Transverse colon (tissue), 4 donors: ENCODE data around the gene ATF3. TPM values are rescaled to one million over a fixed set of nuclear protein-coding genes. Genes with fewer than 3 reads are reported as not detected.

ENCODE experiments used
- DNase-seq: peaks from one replicate; pipeline ENCODE4 v3.0.0-alpha.2; 2019
- H3K27ac ChIP-seq, 4 donors: fragments of 200-600 bp; sonication (generic); 2 replicates each; pipeline ENCODE4 v1.5.1; 2016 to 2018; ENCODE audit warnings: inconsistent platforms in 4 of 4
- H3K27me3 ChIP-seq: fragments of 200-600 bp; sonication (generic); 2 replicates; pipeline ENCODE4 v1.5.1; 2017; ENCODE audit warnings: inconsistent platforms
- H3K36me3 ChIP-seq, 4 donors: fragments of 200-600 bp; sonication (generic); 2 replicates each; pipeline ENCODE4 v1.5.1; 2017 to 2019; ENCODE audit warnings: inconsistent platforms in 4 of 4
- H3K4me1 ChIP-seq, 4 donors: fragments of 200-600 bp; sonication (generic); 2 replicates each; pipeline ENCODE4 v1.5.1; 2017 to 2020; ENCODE audit warnings: inconsistent platforms in 4 of 4
- H3K4me3 ChIP-seq, 4 donors: fragments of 200-600 bp; sonication (generic); 1 replicate in 1 of 4; 2 replicates in 3 of 4; pipeline versions ENCODE4 v1.5.1 to v1.6.1; 2017 to 2019; ENCODE audit warnings: inconsistent platforms in 4 of 4
- H3K9me3 ChIP-seq, 2 donors: fragments of 200-600 bp; sonication (generic); 2 replicates each; pipeline ENCODE4 v1.5.1; 2017 to 2019; ENCODE audit warnings: inconsistent platforms in 2 of 2
- EP300 ChIP-seq: sonication (generic); formaldehyde crosslinking; IDR thresholded peaks from one replicate; pipeline ENCODE4 v1.6.1; 2017; ENCODE audit warnings: antibody characterized with exemption, low read depth
- POLR2A ChIP-seq: fragments of 450-650 bp; IDR thresholded peaks from one replicate; pipeline ENCODE4 v1.6.1; 2016; ENCODE audit warnings: antibody characterized with exemption, mild to moderate bottlenecking, moderate library complexity
- POLR2AphosphoS5 ChIP-seq, 3 donors: sonication (generic); formaldehyde crosslinking; IDR thresholded peaks; one replicate each; pipeline ENCODE4 v1.6.1; 2016; ENCODE audit warnings: antibody characterized with exemption in 3 of 3
- WGBS, 2 donors: methylation state at CpG; one replicate each; pipeline ENCODE4 v1.1.5; 2018; ENCODE audit warnings: low coverage in 1 of 2; 5-methylcytosine and 5-hydroxymethylcytosine counted together
- in situ Hi-C, 4 donors: fragments of 200-750 bp; cut with MboI; loops; one replicate each; pipeline versions ENCODE4 v1.15.0 to v1.15.1; 2017; ENCODE audit warnings: low sequenced_read_pairs in 3 of 4, low pct_ligation_motif_present in 1 of 4, low pct_unique_long_range_greater_than_20kb in 1 of 4
- intact Hi-C: fragments of 100-400 bp; cut with DNase I; formaldehyde crosslinking; loops from one replicate; pipeline ENCODE4 v1.15.1; 2023; ENCODE audit warnings: low total_unique reads
- total RNA-seq, 4 donors: library from RNA; depleted of rRNA; stranded (reverse); fragments of >200 nt; gene quantifications; one replicate each; pipeline ENCODE4 v1.1.0, GENCODE V29; 2016
- TF ChIP-seq, protein P1 (sequence below), 5 experiments: fragments of 200-600 bp in 3 of 5; fragments of 450-650 bp in 2 of 5; sonication (generic) in 3 of 5; IDR thresholded peaks; 1 replicate in 2 of 5; 2 replicates in 3 of 5; pipeline ENCODE4 v1.5.1; 2016 to 2017; ENCODE audit warnings: antibody characterized with exemption in 5 of 5, inconsistent platforms in 3 of 5, mild to moderate bottlenecking in 2 of 5, moderate library complexity in 1 of 5

ATF3 gene
- total RNA-seq, 4 donors from 2014 or later, result 7.8 to 84.8 (median 46.1) TPM

DNA sequence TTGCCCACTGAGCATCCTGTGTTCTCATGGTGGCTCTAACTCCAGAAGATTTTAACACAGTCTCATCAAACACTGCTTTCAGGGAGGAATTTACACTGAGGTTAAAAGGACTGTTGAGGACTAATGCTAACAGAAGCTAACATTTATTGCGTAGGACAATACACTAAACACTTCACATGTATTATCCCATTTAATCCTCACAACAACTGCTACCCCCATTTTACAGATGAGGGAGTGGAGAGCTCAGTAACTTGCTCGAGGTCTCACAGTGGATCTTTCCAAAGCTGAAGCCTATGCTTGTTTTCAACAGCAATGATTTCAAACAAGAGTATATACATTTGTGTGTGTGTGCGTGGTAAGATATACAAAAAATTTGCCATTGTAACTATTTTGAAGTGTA, 13.9 kb downstream of the ATF3 start:
- no peaks in the 10 kb centered on the region for H3K9me3 ChIP-seq
- no peaks in the 10 kb centered on the region for H3K27me3 ChIP-seq
- H3K4me3 ChIP-seq, result no peak overlapping the region
- no peak overlapping the region for H3K27ac ChIP-seq
- DNase-seq, result no peak
- TF ChIP-seq EP300, result no peak
- TF ChIP-seq, protein P1, sequence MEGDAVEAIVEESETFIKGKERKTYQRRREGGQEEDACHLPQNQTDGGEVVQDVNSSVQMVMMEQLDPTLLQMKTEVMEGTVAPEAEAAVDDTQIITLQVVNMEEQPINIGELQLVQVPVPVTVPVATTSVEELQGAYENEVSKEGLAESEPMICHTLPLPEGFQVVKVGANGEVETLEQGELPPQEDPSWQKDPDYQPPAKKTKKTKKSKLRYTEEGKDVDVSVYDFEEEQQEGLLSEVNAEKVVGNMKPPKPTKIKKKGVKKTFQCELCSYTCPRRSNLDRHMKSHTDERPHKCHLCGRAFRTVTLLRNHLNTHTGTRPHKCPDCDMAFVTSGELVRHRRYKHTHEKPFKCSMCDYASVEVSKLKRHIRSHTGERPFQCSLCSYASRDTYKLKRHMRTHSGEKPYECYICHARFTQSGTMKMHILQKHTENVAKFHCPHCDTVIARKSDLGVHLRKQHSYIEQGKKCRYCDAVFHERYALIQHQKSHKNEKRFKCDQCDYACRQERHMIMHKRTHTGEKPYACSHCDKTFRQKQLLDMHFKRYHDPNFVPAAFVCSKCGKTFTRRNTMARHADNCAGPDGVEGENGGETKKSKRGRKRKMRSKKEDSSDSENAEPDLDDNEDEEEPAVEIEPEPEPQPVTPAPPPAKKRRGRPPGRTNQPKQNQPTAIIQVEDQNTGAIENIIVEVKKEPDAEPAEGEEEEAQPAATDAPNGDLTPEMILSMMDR (IDR thresholded peaks at IDR 0.05), result no peak
- no peak for TF ChIP-seq POLR2AphosphoS5 (IDR thresholded peaks at IDR 0.05)
- TF ChIP-seq POLR2A, result no peak
- peaks cover 0 to 15% (median 5%) of the 10 kb centered on the region in 4 donors for H3K36me3 ChIP-seq
- no peaks in the 10 kb centered on the region for H3K4me1 ChIP-seq
- in situ Hi-C loops (no loop called here), intact Hi-C loops (no loop called here)
- 82 to 87% methylated on average over 2 to 3 of the region's 3 CpGs for WGBS, 2 donors

DNA sequence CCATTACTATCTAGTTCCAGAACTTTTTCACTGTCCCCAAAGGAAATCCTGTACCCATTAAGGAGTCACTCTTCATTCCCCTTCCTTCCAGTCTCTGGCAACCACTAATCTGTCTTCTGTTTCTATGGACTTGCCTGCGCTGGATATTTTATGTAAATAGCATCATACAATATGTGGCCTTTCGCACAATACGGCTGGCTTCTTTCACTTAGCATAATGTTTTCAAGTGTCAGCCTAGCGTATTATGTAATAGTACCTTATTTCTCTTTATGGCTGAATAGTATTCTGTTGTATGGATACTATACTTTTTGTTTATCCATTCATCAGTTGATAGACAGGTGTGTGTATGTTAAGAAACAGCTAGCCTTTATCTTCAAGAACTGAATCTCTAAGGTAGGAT, 14.3 kb downstream of the ATF3 start:
- TF ChIP-seq POLR2AphosphoS5 (IDR thresholded peaks at IDR 0.05) (no peak), EP300 (no peak), POLR2A (no peak)
- TF ChIP-seq, protein P1 (IDR thresholded peaks at IDR 0.05), result no peak
- Histone ChIP-seq H3K9me3 (no peaks in the 10 kb centered on the region), H3K4me3 (no peak overlapping the region), H3K36me3 (peaks cover 0 to 12% (median 5%) of the 10 kb centered on the region in 4 donors), H3K27me3 (no peaks in the 10 kb centered on the region), H3K27ac (no peak overlapping the region), H3K4me1 (no peaks in the 10 kb centered on the region)
- DNase-seq, result no peak
- intact Hi-C loops, result no loop called here
- whole genome bisulfite sequencing, 2 donors, result 83 to 100% methylated on average over 3 to 4 of the region's 4 CpGs
- in situ Hi-C loops, result no loop called here

DNA sequence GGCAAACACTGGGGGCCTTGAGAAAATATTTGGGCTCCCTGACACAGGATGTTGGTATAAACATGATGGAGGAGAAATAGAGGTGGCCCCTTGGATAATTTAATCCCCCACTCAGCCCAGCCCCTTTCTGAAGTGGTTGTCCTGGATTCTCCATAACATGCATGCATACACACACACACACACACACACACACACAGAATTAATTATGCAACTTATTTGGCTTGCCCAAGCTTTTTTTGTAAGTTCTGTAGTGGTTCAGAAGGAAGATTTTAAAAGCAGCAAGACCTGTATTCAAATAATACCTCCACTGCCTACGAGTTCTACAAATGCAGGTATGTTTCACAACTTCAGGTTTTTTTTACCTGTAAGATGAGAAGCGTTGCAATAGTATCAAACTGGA, 15.0 kb downstream of the ATF3 start:
- no peak for DNase-seq
- TF ChIP-seq, protein P1 (IDR thresholded peaks at IDR 0.05), result no peak
- TF ChIP-seq POLR2A (no peak), POLR2AphosphoS5 (IDR thresholded peaks at IDR 0.05) (no peak), EP300 (no peak)
- WGBS, 2 donors, result 90 to 100% methylated on average over 2 of the region's 2 CpGs
- Histone ChIP-seq H3K9me3 (no peaks in the 10 kb centered on the region), H3K4me3 (no peak overlapping the region), H3K4me1 (no peaks in the 10 kb centered on the region), H3K27me3 (no peaks in the 10 kb centered on the region), H3K36me3 (peaks cover 0 to 5% (median 1%) of the 10 kb centered on the region in 4 donors), H3K27ac (no peak overlapping the region)
- intact Hi-C loops, result no loop called here
- in situ Hi-C loops, result no loop called here

DNA sequence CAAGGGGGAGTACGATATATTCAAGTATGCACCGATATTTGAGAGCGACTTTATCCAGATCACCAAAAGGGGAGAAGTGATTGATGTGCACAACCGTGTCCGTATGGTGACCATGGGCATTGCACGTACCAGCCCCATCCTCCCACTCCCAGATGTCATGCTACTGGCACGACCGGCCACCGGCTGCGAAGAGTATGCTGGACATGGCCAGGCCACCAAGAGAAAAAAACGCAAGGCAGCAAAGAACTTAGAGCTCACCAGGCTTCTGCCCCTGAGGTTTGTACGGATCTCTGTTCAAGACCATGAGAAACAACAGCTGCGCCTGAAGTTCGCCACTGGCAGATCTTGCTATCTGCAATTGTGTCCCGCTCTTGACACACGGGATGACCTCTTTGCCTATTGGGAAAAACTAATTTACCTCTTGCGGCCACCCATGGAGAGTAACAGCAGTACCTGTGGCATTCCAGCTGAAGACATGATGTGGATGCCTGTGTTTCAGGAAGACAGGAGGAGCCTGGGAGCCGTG, 16.5 kb downstream of the ATF3 start:
- in situ Hi-C loops, result no loop called here
- intact Hi-C loops, result no loop called here
- DNase-seq, result no peak

More for the DNA sequence above, 16.5 kb downstream of the ATF3 start:
- WGBS, 2 donors, result 88 to 93% methylated on average over 9 to 18 of the region's 18 CpGs
- TF ChIP-seq EP300 (no peak), POLR2AphosphoS5 (IDR thresholded peaks at IDR 0.05) (no peak), POLR2A (no peak)
- TF ChIP-seq, protein P1 (IDR thresholded peaks at IDR 0.05), result no peak
- H3K9me3 ChIP-seq, result no peaks in the 10 kb centered on the region
- no peak overlapping the region for H3K27ac ChIP-seq
- no peak overlapping the region for H3K4me3 ChIP-seq
- no peaks in the 10 kb centered on the region for H3K4me1 ChIP-seq
- H3K36me3 ChIP-seq, result no peaks in the 10 kb centered on the region
- no peaks in the 10 kb centered on the region for H3K27me3 ChIP-seq
